ENCODE measurements around the gene SLC22A2. TPM values are rescaled to one million over a fixed set of nuclear protein-coding genes. Genes with fewer than 3 reads are reported as not detected.

The SLC22A2 gene
- total RNA-seq, 1 donor from 2014 or later: not detected

DNA sequence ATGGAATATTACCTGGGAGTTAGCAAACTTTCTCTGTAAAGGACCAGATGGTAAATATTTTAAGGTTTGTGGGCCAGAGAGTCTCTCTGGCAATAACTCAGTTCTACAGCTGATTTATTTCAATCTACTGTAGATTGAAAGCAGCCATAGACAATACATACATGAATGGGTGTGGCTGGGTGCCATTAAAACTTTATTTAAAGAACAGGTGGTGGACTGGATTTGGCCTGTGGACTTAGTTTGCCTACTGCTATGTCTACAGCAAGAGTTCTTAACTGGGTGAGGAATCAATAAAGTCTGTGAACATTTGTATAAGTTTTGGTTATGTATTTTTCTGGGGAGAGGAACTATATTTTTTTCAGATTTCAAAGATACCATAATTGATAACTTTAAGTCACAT lies 55.1 kb downstream of the SLC22A2 start:
- FAIRE-seq: no peak
- no peaks in the 10 kb centered on the region for H3K27me3 ChIP-seq (ENCODE audit: insufficient read depth, low read length)
- no peak overlapping the region for H3K4me2 ChIP-seq (ENCODE audit: low read length)
- no peak overlapping the region for H3K4me3 Mint-ChIP-seq (ENCODE audit: unreplicated experiment)
- no peaks in the 10 kb centered on the region for H3K4me1 ChIP-seq (ENCODE audit: insufficient read depth, low read length)
- H2AFZ ChIP-seq (ENCODE audit: low read depth, low read length): no peak overlapping the region
- H3K79me2 ChIP-seq (ENCODE audit: insufficient read depth, low read length): no peaks in the 10 kb centered on the region
- no peak overlapping the region for H3K4me3 ChIP-seq (ENCODE audit: insufficient read depth, low read depth, low read length)
- TF ChIP-seq, protein P1, sequence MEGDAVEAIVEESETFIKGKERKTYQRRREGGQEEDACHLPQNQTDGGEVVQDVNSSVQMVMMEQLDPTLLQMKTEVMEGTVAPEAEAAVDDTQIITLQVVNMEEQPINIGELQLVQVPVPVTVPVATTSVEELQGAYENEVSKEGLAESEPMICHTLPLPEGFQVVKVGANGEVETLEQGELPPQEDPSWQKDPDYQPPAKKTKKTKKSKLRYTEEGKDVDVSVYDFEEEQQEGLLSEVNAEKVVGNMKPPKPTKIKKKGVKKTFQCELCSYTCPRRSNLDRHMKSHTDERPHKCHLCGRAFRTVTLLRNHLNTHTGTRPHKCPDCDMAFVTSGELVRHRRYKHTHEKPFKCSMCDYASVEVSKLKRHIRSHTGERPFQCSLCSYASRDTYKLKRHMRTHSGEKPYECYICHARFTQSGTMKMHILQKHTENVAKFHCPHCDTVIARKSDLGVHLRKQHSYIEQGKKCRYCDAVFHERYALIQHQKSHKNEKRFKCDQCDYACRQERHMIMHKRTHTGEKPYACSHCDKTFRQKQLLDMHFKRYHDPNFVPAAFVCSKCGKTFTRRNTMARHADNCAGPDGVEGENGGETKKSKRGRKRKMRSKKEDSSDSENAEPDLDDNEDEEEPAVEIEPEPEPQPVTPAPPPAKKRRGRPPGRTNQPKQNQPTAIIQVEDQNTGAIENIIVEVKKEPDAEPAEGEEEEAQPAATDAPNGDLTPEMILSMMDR (IDR thresholded peaks at IDR 0.05; ENCODE audit: insufficient read depth, low read depth, low read length): no peak
- TF ChIP-seq EZH2 (IDR thresholded peaks at IDR 0.05; ENCODE audit: insufficient read depth, low read length): no peak
- DNase-seq (ENCODE audit: low read depth): no peak
- no peak overlapping the region for H3K27ac Mint-ChIP-seq (ENCODE audit: unreplicated experiment)
- H3K9ac ChIP-seq (ENCODE audit: low read length): no peak overlapping the region
- H3K9me3 ChIP-seq (ENCODE audit: insufficient read depth, low read depth, low read length): no peaks in the 10 kb centered on the region
- H3K36me3 Mint-ChIP-seq (ENCODE audit: low read depth, unreplicated experiment): no peaks in the 10 kb centered on the region
- no peak overlapping the region for H3K27ac ChIP-seq (ENCODE audit: low read depth, low read length)
- H3K27me3 Mint-ChIP-seq (ENCODE audit: low read depth, unreplicated experiment): no peaks in the 10 kb centered on the region
- no peaks in the 10 kb centered on the region for H3K36me3 ChIP-seq (ENCODE audit: insufficient read depth, low read length)
- peaks cover 11% of the 10 kb centered on the region for H3K9me3 Mint-ChIP-seq (ENCODE audit: unreplicated experiment)
- peaks cover 5% of the 10 kb centered on the region for H3K4me1 Mint-ChIP-seq (ENCODE audit: low read depth, unreplicated experiment)
- H4K20me1 ChIP-seq (ENCODE audit: insufficient read depth, low read length): no peaks in the 10 kb centered on the region

DNA sequence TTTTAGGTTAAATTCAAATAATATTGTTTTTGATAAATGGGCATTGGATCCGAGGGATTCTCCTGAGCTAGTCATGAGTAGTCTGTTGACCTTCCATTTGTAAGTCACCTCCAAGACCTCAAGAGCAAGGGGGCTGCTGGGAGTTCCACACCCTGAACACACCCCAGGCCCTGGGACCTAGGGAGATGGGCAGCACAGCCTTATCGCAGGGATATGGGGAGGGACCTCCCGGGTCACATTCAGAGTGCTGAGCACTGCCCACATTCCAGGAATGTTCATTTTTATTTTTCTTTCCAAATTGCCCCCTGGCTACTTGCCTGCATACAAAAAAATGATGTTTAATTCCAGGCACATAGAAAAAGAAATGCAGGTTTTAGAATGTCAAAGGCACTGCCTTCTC lies 55.5 kb downstream of the SLC22A2 start:
- TF ChIP-seq, protein P1 (IDR thresholded peaks at IDR 0.05; ENCODE audit: insufficient read depth, low read depth, low read length): no peak
- TF ChIP-seq EZH2 (IDR thresholded peaks at IDR 0.05; ENCODE audit: insufficient read depth, low read length): no peak
- H3K9me3 Mint-ChIP-seq (ENCODE audit: unreplicated experiment): peaks cover 10% of the 10 kb centered on the region
- H3K36me3 Mint-ChIP-seq (ENCODE audit: low read depth, unreplicated experiment): no peaks in the 10 kb centered on the region
- Histone ChIP-seq H3K9ac (ENCODE audit: low read length) (no peak overlapping the region), H3K4me1 (ENCODE audit: insufficient read depth, low read length) (no peaks in the 10 kb centered on the region), H3K4me2 (ENCODE audit: low read length) (no peak overlapping the region), H2AFZ (ENCODE audit: low read depth, low read length) (no peak overlapping the region), H3K9me3 (ENCODE audit: insufficient read depth, low read depth, low read length) (no peaks in the 10 kb centered on the region), H3K36me3 (ENCODE audit: insufficient read depth, low read length) (no peaks in the 10 kb centered on the region), H3K27me3 (ENCODE audit: insufficient read depth, low read length) (no peaks in the 10 kb centered on the region), H3K27ac (ENCODE audit: low read depth, low read length) (no peak overlapping the region), H3K4me3 (ENCODE audit: insufficient read depth, low read depth, low read length) (no peak overlapping the region), H3K79me2 (ENCODE audit: insufficient read depth, low read length) (no peaks in the 10 kb centered on the region), H4K20me1 (ENCODE audit: insufficient read depth, low read length) (no peaks in the 10 kb centered on the region)
- H3K27me3 Mint-ChIP-seq (ENCODE audit: low read depth, unreplicated experiment): no peaks in the 10 kb centered on the region
- DNase-seq (ENCODE audit: low read depth) (no peak), FAIRE-seq (no peak)
- H3K4me1 Mint-ChIP-seq (ENCODE audit: low read depth, unreplicated experiment): peaks cover 8% of the 10 kb centered on the region
- no peak overlapping the region for H3K27ac Mint-ChIP-seq (ENCODE audit: unreplicated experiment)
- no peak overlapping the region for H3K4me3 Mint-ChIP-seq (ENCODE audit: unreplicated experiment)

DNA sequence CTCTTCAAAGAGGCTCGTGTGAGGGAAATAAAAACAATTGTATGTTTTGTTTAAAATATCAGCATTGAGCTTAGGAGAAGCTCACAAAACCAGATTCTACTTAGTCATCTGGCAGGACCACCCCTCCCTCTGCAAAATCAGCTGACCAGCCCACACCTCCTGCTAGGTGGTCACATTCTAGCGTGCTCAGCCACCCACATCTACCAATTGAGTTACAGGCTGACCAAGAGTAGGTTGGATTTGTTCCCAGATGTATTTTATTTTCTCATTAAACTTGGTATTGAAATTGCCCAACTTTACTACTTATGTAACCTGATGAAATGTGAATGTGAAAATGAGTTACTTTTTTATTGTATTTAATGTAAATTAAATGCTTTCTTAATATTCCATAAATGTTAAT lies 56.2 kb downstream of the SLC22A2 start:
- Histone ChIP-seq H3K79me2 (ENCODE audit: insufficient read depth, low read length) (no peaks in the 10 kb centered on the region), H3K9ac (ENCODE audit: low read length) (no peak overlapping the region), H3K27ac (ENCODE audit: low read depth, low read length) (no peak overlapping the region), H3K4me1 (ENCODE audit: insufficient read depth, low read length) (no peaks in the 10 kb centered on the region), H4K20me1 (ENCODE audit: insufficient read depth, low read length) (no peaks in the 10 kb centered on the region), H2AFZ (ENCODE audit: low read depth, low read length) (no peak overlapping the region), H3K36me3 (ENCODE audit: insufficient read depth, low read length) (no peaks in the 10 kb centered on the region), H3K4me2 (ENCODE audit: low read length) (no peak overlapping the region), H3K4me3 (ENCODE audit: insufficient read depth, low read depth, low read length) (no peak overlapping the region), H3K9me3 (ENCODE audit: insufficient read depth, low read depth, low read length) (no peaks in the 10 kb centered on the region), H3K27me3 (ENCODE audit: insufficient read depth, low read length) (no peaks in the 10 kb centered on the region)
- Mint-ChIP-seq H3K36me3 (ENCODE audit: low read depth, unreplicated experiment) (no peaks in the 10 kb centered on the region), H3K27ac (ENCODE audit: unreplicated experiment) (no peak overlapping the region), H3K4me3 (ENCODE audit: unreplicated experiment) (no peak overlapping the region), H3K27me3 (ENCODE audit: low read depth, unreplicated experiment) (no peaks in the 10 kb centered on the region), H3K4me1 (ENCODE audit: low read depth, unreplicated experiment) (peaks cover 8% of the 10 kb centered on the region), H3K9me3 (ENCODE audit: unreplicated experiment) (peaks cover 7% of the 10 kb centered on the region)
- DNase-seq (ENCODE audit: low read depth): peak; percentile 51
- TF ChIP-seq, protein P1 (IDR thresholded peaks at IDR 0.05; ENCODE audit: insufficient read depth, low read depth, low read length): no peak
- TF ChIP-seq EZH2 (IDR thresholded peaks at IDR 0.05; ENCODE audit: insufficient read depth, low read length): no peak
- no peak for FAIRE-seq

Data from astrocyte (in vitro differentiated cells and primary cell).